Measurements from ENCODE around the gene REL.

The REL gene

DNA sequence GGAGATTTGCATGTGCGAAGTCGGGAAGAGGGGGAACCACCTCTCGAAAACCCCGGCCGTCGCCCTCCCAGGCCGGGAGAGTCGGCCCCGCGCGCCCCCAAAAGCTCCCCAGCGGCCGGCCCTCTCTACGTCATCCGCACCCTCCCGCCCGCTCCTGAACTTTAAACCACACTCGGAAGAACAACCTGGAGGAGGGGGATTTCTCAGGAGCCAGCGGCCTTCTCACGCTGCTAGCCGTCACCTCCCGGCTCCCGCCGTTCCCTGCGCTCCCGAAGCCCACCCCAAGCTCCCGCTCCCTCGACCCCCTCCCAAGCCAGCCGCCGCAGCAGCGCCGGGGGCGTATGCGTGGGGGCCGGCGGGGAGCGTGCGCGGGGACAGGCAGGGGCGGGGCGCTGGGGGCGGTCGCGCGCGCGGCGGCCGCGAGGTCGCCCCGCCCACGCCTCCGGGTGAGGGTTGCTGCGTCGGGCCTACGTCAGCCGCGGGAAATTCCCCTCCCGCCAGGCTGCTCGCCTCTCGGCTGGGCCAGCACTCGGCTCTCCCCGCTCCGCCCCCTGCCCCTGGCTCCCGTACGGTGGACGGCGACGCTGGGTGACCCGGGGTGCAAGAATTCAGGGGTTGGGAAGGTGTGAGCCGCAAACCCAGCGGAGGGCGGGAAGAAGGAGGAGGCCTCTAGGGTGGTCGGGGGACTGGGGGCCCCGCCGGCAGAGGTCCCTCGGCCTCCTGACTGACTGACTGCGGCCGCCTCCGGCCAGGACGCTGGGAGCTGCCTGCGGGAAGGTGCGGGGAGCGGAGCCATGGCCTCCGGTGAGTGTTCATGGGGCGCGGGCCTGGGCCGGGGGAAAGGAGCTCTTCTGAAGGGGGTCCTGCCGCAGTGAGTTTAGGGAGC is at the start of gene REL (continued):
- TF ChIP-seq, protein P1, sequence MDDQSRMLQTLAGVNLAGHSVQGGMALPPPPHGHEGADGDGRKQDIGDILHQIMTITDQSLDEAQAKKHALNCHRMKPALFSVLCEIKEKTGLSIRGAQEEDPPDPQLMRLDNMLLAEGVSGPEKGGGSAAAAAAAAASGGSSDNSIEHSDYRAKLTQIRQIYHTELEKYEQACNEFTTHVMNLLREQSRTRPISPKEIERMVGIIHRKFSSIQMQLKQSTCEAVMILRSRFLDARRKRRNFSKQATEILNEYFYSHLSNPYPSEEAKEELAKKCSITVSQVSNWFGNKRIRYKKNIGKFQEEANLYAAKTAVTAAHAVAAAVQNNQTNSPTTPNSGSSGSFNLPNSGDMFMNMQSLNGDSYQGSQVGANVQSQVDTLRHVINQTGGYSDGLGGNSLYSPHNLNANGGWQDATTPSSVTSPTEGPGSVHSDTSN (CRISPR knock-in tag; IDR thresholded peaks at IDR 0.05): peak; percentile 81; the same call in 1 of the 2 replicates
- TF ChIP-seq ZNF280D (tag by site-specific recombination; IDR thresholded peaks at IDR 0.05) (no peak), KLF16 (tag by site-specific recombination; IDR thresholded peaks at IDR 0.05) (peak; percentile 34), IKZF3 (tag by site-specific recombination; IDR thresholded peaks at IDR 0.05) (no peak), SETDB1 (IDR thresholded peaks at IDR 0.05; ENCODE audit: insufficient read length, low read length) (no peak), ZNF707 (tag by site-specific recombination; IDR thresholded peaks at IDR 0.05) (no peak), BCL11A (tag by site-specific recombination; IDR thresholded peaks at IDR 0.05; ENCODE audit: low read depth) (peak; percentile 18; the same call in 1 of the 2 replicates), ZNF433 (tag by site-specific recombination; IDR thresholded peaks at IDR 0.05; ENCODE audit: low read depth) (no peak), ZNF600 (tag by site-specific recombination; IDR thresholded peaks at IDR 0.05) (peak; percentile 77), KLF10 (tag by site-specific recombination; IDR thresholded peaks at IDR 0.05) (peak; percentile 58; the same call in 1 of the 2 replicates), ZBTB1 (tag by site-specific recombination; IDR thresholded peaks at IDR 0.05) (0 out of 2 replicates have a peak, but pooled peaks have one; percentile 17), SP7 (tag by site-specific recombination; IDR thresholded peaks at IDR 0.05) (peak; percentile 57), ZNF362 (tag by site-specific recombination; IDR thresholded peaks at IDR 0.05) (no peak), ZNF366 (tag by site-specific recombination; conservative IDR thresholded peaks at IDR 0.05) (no peak), ZNF350 (tag by site-specific recombination; IDR thresholded peaks at IDR 0.05) (no peak), TRIM28 (IDR thresholded peaks at IDR 0.05; ENCODE audit: borderline replicate concordance, low read length) (no peak), EGR2 (tag by site-specific recombination; IDR thresholded peaks at IDR 0.05; ENCODE audit: low read depth) (0 out of 2 replicates have a peak, but pooled peaks have one; percentile 52), ZXDB (tag by site-specific recombination; IDR thresholded peaks at IDR 0.05) (peak; percentile 92), ZSCAN30 (tag by site-specific recombination; IDR thresholded peaks at IDR 0.05) (peak; percentile 71), ZNF174 (tag by site-specific recombination; IDR thresholded peaks at IDR 0.05) (no peak), ZBTB20 (tag by site-specific recombination; IDR thresholded peaks at IDR 0.05) (peak; percentile 85), KLF9 (tag by site-specific recombination; IDR thresholded peaks at IDR 0.05; ENCODE audit: low read depth) (peak; percentile 83), ZNF146 (tag by site-specific recombination; IDR thresholded peaks at IDR 0.05) (no peak), ZNF791 (tag by site-specific recombination; IDR thresholded peaks at IDR 0.05) (no peak), ZBTB17 (tag by site-specific recombination; IDR thresholded peaks at IDR 0.05) (peak; percentile 97), ZBTB48 (tag by site-specific recombination; IDR thresholded peaks at IDR 0.05) (peak; percentile 63), ZNF132 (tag by site-specific recombination; IDR thresholded peaks at IDR 0.05; ENCODE audit: borderline replicate concordance) (no peak), ZNF324 (tag by site-specific recombination; IDR thresholded peaks at IDR 0.05) (0 out of 2 replicates have a peak, but pooled peaks have one; percentile 12), ZNF629 (tag by site-specific recombination; IDR thresholded peaks at IDR 0.05) (peak; percentile 74)
- TF ChIP-seq, protein P2, sequence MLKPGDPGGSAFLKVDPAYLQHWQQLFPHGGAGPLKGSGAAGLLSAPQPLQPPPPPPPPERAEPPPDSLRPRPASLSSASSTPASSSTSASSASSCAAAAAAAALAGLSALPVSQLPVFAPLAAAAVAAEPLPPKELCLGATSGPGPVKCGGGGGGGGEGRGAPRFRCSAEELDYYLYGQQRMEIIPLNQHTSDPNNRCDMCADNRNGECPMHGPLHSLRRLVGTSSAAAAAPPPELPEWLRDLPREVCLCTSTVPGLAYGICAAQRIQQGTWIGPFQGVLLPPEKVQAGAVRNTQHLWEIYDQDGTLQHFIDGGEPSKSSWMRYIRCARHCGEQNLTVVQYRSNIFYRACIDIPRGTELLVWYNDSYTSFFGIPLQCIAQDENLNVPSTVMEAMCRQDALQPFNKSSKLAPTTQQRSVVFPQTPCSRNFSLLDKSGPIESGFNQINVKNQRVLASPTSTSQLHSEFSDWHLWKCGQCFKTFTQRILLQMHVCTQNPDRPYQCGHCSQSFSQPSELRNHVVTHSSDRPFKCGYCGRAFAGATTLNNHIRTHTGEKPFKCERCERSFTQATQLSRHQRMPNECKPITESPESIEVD (tag by site-specific recombination; IDR thresholded peaks at IDR 0.05): no peak
- TF ChIP-seq, protein P3, sequence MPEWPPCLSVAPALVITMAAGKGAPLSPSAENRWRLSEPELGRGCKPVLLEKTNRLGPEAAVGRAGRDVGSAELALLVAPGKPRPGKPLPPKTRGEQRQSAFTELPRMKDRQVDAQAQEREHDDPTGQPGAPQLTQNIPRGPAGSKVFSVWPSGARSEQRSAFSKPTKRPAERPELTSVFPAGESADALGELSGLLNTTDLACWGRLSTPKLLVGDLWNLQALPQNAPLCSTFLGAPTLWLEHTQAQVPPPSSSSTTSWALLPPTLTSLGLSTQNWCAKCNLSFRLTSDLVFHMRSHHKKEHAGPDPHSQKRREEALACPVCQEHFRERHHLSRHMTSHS (tag by site-specific recombination; IDR thresholded peaks at IDR 0.05): no peak
- TF ChIP-seq, protein P4, sequence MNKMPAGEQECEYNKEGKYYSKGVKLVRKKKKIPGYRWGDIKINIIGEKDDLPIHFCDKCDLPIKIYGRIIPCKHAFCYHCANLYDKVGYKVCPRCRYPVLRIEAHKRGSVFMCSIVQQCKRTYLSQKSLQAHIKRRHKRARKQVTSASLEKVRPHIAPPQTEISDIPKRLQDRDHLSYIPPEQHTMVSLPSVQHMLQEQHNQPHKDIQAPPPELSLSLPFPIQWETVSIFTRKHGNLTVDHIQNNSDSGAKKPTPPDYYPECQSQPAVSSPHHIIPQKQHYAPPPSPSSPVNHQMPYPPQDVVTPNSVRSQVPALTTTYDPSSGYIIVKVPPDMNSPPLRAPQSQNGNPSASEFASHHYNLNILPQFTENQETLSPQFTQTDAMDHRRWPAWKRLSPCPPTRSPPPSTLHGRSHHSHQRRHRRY (tag by site-specific recombination; IDR thresholded peaks at IDR 0.05): no peak

Data from HEK293 (cell line).